OCI-LY1 (cell line): ENCODE data around the gene OR9A4.

Source experiments
- EZH2 ChIP-seq: fragments of 200-600 bp; sonication (generic), shearing (Covaris generic); IDR thresholded peaks from 2 replicates; pipeline ENCODE4 v1.8.0; 2017; ENCODE audit warnings: borderline replicate concordance, mixed run types, mild to moderate bottlenecking, antibody characterized with exemption, low read length, moderate library complexity, mixed read lengths
- TF ChIP-seq, protein P1 (sequence below): fragments of 200-600 bp; sonication (generic), shearing (Covaris generic); IDR thresholded peaks from 2 replicates; pipeline ENCODE4 v1.5.1; 2017; ENCODE audit warnings: mild to moderate bottlenecking, antibody characterized with exemption, low read length, moderate library complexity, mixed read lengths

DNA sequence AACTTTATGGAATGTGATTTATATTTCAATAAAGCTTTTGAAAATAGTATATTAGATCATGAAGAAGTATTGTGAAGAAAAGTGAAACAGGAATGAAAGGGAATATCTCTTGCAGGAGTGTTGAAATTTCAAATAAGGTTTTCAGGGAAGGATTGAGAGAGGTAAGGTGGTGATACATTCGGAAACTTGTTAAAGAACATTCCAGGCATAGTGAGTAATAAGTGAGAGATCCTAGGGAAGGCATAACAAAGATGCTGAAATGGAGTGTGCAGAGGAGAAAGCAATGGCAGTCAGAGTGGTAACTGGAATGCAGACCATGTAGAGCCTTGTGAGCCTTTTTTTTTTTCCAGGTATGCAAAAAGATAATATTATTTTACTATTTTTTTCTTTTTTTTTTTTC is 4.1 kb downstream of the OR9A4 start:
- TF ChIP-seq, protein P1, sequence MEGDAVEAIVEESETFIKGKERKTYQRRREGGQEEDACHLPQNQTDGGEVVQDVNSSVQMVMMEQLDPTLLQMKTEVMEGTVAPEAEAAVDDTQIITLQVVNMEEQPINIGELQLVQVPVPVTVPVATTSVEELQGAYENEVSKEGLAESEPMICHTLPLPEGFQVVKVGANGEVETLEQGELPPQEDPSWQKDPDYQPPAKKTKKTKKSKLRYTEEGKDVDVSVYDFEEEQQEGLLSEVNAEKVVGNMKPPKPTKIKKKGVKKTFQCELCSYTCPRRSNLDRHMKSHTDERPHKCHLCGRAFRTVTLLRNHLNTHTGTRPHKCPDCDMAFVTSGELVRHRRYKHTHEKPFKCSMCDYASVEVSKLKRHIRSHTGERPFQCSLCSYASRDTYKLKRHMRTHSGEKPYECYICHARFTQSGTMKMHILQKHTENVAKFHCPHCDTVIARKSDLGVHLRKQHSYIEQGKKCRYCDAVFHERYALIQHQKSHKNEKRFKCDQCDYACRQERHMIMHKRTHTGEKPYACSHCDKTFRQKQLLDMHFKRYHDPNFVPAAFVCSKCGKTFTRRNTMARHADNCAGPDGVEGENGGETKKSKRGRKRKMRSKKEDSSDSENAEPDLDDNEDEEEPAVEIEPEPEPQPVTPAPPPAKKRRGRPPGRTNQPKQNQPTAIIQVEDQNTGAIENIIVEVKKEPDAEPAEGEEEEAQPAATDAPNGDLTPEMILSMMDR = no peak
- TF ChIP-seq EZH2 = no peak
